NCI-H2227 (cell line): ENCODE results near the gene SPRED2.
A peak's percentile ranks its signal among the peaks of the same experiment; 100 is the strongest.
"Not testable (repeated sequence)": the region's sequence is repeated elsewhere in the genome, so short reads cannot be mapped to it uniquely, and the experiment has no call there.

Experiments used
- DNase-seq: peaks from one replicate; lab custom pipeline; 2025; ENCODE audit not compliant: unreplicated experiment; lab: John Stamatoyannopoulos, UW

Gene SPRED2

DNA sequence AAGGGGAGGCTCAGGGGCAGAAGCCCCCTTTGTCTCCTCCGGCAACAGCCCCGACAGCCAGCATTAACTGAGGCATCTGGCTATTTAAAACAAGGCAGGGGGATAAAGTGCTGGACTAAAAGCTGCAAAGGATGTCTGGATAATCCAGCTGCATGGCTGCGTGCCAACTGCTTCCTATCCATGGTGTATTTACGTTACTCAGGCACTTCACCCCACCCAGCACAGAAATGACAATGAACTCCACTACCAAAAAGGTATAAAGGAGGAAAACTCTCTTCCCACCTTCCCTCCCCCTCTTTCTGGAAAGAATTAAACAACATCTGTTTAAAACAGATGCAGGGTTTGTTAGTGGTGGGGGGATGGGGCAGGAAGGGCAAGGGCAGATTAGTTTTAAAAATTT lies 82.5 kb downstream of the SPRED2 start:
- peak; percentile 74 for DNase-seq

DNA sequence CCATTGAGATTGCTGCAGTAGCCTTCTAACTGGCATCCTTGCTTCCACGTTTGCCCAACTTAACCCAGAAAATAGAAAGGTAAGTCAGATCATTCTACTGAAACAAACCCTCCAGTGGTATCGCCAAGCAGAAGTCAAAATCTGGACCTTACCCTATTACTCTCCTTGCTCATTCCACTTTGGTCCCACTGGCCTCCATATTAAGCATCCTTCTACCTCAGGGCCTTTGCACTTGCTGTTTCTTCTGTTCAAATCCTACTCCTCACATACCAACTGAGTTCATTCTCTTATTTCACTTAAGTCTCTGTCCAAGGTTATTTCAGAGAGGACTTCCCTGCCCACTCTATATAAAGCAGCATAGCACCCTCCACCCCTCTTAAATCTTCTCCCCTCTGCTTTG lies 84.5 kb downstream of the SPRED2 start:
- DNase-seq = no peak

DNA sequence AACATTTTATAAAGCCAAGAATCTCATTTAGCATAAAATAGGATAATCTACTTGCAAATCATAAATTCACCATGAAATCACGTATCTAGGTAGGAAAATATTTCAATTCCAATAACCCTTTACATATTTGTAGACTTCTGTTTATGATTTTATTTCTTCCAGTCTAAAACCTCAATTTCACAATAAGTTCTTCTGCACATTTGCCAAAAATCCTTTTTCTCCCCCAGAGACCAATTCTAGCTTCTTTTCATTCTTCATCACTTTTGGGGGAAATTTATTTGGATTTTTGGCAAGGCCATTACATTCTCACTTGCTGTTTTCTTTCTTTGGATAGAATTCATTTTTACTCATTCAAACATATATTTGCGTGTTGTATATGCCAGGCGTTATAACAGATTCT lies 86.8 kb downstream of the SPRED2 start:
- no peak for DNase-seq

DNA sequence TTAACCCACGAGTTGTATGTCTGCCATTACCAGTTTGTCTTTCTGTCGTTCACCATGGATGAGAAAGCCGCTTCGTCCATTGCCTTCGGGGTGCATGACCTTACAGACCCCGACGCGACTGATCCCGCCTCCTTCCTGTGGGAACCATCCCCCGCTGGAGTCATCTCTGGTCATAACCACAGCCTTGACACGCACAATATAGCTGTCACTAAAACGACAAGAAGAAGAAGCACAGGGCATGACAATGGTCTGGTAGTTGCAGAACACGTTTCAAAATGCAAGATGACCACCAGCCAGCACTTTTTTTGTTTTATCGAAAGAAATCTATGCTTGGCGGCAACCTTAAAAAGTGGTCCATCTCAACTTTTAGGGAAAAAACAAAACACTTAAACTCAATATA lies 87.7 kb downstream of the SPRED2 start:
- no peak for DNase-seq

DNA sequence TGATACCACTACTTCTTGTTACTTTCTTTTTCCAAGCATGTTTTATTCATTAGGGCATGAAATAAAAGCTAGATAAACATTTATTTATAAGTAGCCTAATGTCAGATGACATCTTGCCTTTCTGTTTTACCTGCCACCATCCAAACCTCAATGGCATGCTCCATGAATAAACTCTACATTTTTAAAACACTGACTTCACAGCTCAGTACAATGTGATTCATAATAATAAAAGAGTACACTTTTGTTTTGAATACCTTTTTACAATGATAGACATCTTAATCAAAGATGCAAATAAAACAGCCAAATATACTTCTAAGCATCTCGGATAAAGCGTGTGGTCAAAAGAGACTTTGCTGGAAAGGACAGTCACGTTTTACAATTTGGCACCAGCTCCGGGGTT lies 88.2 kb downstream of the SPRED2 start:
- no peak for DNase-seq

DNA sequence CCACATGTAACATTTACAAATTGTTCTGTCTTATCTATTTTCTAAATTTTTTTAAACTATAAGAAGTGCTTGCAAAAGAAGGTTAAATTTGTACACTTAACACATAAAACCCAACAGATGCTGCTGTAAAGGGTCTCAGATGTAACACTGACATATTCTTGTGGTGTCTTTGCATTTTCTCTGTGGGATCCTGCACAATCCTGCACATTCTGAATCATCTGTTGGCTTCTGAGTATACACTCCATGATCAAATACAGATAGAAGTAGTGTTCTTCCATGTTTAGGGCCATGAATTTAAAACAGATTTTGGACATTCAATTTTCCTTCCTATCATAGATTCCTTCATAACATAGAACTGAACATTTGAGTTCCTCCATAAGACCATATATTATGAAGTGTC lies 89.0 kb downstream of the SPRED2 start:
- no peak for DNase-seq

DNA sequence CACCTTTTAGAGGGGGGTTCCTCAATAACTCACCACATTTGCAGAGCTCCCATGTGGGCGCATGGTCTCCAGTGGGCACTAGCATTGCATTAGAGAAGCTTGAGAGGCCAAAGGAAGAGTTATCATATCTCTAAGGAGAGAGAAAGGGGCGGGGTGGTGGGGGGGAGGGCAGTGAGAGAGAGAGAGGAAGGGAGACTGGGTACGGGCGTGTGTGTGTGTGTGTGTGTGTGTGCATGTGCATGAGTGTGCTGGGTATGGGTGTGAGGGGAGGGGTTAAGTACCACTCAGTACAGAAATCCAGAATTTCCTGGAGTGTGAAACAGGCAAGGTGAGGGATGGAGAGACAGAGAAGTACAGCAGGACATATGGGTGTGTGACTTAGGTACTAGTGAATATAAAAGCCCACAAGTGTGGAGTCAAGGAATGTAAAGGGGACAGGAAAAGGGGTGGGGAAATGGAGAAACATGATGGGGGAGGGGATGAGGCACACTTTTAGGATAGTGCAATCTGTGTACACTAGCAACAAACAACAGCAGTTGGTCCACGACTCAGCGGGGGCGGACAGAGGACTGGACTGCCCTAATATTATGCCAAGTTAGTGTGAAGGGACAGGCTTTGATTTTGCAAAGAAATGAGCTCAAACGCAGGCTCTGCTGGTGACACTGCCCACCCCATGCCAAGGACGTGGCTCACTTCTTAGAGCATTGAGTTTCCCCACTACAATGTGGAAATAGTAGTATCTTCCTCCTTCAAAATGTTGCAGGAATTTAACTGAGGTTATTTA lies 91.3 kb downstream of the SPRED2 start:
- no peak for DNase-seq

DNA sequence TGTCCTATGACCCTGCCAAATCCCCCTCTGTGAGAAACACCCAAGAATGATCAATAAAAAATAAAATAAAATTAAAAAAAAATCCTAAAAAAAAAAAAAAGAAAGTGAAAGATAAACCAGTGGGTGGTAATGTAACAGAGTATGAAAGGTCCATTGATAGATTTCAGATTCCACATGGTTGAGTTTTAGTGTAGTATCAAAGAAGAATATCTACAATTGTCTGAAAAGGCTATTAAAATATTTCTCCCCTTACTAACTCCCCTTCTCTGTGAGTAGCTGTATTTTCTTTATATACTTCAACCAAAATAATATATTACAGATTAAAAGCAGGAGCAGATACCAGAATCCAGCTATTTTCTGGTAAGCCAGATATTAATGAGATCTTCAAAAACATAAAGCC lies 92.8 kb downstream of the SPRED2 start:
- DNase-seq = no peak

DNA sequence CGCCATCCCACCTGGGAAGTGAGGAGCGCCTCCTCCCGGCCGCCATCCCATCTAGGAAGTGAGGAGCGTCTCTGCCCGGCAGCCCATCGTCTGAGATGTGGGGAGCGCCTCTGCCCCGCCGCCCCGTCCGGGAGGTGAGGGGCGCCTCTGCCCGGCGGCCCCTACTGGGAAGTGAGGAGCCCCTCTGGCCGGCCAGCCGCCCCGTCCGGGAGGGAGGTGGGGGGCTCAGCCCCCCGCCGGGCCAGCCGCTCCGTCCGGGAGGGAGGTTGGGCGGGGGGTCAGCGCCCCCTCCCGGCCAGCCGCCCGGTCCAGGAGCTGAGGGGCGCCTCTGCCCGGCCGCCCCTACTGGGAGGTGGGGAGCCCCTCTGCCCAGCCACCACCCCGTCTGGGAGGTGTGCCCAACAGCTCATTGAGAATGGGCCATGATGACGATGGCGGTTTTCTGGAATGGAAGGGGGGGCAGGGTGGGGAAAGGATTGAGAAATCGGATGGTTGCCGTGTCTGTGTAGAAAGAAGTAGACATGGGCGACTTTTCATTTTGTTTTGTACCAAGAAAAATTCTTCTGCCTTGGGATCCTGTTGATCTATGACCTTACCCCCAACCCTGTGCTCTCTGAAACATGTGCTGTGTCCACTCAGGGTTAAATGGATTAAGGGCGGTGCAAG lies 93.4 kb downstream of the SPRED2 start:
- not testable (repeated sequence) for DNase-seq

DNA sequence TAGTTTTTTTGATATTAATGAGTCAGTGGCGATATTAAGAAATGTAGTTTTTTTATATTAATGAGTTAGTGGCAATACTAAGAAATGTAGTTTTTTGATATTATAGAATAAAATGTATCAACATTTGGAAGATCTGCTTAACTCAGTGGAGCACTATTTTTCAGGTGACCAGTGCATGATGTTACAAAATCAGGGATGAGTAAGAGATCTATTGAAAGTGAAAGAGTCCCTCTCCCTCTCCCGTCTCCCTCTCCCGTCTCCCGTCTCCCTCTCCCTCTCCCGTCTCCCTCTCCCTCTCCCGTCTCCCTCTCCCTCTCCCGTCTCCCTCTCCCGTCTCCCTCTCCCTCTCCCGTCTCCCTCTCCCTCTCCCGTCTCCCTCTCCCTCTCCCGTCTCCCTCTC lies 94.5 kb downstream of the SPRED2 start:
- not testable (repeated sequence) for DNase-seq

DNA sequence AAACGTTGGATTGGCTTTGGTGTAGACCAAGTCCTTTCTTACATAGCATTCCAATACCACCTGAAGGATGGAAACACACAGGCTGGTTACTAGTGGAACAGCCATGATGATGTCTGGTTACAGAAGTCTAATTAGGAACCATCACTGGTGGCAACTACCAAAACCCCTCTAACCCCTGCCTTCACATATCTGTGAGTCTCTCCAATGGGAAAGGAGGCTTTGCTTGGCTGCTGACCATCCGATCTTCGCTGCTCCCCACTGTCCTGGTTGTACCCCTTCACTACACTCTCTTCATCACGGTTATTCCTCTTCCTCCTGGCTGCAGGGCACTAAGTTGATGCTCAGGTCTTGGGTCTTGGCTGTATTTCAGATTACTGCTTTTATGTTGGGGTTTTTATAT lies 97.7 kb downstream of the SPRED2 start:
- no peak for DNase-seq

DNA sequence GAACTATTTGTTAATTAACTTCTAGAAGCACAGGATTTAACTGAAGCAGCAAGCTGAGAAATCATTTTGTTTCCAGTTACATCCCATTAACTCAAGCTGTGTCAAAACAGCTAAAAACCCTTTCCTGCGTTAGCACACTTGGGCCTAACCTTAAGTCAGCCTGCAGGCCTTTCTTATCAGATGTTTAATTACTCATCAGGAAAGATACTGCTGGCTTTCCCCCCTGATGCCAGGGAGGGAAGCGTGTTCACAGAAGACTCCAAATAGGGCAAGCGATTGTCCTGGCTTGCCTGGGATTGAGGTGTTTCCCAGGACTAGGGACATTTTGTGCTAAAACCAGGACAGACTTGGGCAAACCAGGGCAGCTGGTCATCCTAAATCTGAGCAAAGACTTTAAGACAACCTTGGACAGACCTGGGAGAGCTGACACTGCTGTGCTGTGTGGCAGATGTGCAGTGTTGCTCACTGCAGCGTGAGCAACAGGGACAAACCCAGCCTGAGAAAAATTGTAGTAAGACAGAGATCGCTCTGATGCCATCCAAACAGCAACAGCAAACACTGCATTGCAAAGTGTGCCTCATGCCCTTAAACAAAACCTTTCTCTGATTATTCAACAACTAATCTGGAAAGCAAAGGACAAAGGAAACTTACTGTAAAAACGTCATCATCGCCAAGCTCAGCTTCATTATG lies 100.9 kb downstream of the SPRED2 start:
- no peak for DNase-seq

DNA sequence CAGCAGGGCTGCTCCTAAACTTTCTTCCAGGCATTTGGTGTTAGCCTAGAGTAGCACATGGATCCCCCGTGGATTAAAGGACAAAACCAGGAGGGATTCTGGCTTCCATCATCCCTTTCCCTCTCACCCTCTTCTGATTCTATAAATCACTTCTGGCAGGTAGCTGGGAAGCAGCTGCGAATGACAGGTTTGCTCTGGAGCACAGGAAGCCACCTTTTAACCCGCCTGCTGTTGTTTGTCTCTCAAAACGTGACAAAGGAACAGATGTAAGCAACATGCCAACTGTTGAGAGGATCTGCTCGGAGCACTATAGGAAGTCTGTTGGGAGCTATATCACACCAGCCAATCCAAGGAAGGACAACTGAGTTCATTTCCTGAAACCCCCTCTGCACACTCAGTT lies 102.9 kb downstream of the SPRED2 start:
- peak; percentile 80 for DNase-seq

DNA sequence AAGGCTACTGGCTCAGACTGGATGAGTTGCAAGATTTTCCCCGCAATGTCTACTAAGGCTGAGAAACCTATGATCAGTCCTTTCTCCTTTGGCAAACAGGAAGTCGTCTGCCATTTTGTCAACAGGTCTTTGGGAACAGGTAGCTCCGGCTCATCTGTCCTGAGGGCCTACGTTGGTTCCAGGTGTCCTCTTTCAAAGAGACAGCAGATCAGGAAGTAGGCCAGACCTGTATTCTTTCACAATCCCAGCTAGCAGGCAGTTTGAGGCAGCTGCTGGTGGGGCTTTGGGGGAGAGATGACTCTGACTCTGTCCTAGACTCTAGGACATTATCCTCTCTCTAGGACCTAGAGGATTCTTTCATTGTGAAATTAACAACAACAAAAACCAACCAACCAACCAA lies 106.1 kb downstream of the SPRED2 start:
- DNase-seq = no peak

DNA sequence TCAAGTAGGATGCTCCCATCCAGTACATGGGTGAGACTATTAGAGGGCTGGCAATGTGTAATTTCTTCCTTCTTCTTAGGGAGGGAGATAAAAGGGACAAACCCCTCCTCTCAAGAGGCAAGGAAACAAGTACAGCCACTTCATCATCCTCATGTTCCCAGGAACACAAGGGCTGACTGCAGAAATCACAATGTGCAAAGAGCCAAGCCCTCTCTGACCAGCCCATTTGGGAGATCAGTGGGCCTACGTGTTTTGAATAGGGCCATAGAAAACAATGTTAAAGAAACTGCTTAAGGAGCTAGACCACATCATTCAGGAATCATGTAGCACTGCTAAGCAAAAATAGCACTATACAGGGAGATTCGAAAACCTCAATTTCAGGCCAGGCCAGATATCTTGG lies 107.3 kb downstream of the SPRED2 start:
- no peak for DNase-seq

DNA sequence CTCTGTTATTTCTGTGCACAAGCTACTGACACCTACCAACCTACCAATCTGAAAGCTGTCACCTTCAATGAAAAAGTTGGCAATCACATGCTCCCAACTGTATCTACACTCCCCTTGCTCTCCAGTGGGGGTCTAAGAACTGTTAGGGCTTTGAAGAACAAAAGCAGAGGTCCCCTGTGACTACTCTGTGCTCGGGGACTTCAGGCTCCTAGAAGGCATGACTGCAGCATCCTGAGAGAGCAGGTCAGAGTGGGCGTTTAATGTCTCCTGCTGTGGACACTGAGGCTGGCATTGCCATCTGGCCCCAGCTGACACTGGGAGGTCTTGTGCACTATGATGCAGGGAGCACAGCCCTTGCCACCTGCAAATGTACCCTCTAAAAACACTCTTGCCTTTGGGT lies 111.5 kb downstream of the SPRED2 start:
- no peak for DNase-seq

DNA sequence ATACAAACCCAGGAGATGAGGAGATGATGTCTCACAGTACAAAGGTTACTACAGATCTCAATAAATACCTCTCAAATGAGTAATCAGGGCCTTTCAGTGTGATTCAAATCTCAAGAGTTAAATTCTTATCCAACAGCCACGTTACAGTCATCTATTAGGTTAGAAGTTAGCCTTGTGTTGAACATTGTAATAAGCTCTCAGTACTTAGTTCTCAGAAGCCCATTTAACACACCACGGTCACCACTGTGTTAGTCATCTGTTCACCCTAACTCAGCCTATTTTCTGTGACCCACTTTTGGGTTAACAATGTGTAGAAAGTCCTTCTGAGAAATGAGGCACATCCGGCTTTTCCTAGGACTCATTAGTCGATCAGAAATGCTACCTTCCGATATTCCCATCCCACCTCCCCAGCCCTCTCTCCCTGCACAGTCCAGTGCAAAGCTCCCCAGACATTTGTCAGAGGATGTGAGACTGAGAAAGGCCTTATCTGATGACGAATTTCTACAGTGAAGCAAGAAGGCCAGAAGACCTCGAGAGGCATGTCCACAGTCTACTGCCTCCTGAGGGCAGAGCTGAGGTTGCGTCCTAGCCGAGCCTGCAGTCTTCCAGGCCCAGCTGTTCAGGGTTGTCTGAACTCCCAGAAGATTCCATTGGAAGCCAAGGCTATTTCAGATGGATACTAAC lies 112.2 kb downstream of the SPRED2 start:
- no peak for DNase-seq

DNA sequence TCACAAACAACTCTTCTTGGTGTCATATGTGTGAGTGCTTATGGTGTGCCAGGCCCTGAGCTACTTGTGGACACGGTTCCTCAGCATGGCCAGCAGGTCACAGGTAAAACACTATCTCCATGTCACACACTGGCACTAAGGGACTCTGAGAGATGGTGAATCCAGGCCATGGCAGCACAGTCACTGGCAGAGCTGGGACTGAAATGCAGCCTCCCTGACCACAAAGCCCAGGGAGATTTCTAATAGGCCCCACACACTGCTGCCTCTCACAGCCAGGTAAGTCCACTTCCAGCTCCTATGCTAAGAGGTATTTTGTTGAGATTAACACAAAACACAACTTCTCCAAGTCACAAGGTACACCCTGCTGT lies 112.7 kb downstream of the SPRED2 start:
- DNase-seq = no peak

DNA sequence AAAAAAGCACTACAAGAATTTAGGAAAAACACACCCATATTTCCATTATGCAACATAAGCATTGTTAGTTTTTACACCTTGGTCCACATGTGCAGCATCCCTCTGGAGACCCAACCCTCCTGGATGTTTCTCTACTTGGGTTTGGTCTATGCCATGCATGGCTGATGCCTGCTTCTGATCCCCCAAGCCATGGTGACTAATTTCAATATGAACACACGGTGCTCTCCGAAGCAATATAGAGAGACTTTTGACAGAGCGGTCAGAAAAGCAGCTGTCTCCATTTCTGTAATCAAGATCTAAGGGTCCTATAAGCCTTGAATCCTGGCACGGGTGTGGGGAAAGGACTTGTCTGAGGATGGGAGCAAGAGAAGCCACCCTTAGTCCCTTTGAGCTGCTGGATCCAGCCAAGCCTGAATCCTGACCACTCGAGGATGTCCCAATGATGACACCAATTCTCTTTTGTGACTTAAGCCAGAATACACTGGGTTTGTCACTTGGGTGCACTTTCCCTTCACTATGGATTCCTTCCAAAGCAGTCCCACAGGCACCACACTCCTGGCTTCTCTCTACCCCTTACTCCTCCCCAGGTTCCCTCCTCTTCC lies 113.2 kb downstream of the SPRED2 start:
- DNase-seq = no peak

DNA sequence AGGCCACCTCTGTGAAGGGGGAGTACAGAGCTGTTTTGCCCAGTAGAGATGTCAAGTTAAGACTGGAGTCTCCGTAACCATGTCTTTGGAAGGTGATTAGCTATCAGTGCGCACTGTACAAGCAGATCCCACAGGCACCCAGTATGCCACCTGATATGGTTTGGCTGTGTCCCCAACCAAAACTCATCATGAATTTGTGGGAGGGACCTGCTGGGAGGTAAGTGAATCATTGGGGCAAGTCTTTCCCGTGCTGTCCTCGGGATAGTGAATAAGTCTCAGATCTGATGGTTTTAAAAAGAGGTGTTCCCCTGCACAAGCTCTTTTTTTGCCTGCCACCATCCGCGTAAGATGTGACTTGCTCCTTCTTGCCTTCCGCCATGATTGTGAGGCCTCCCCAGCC lies 114.6 kb downstream of the SPRED2 start:
- no peak for DNase-seq

DNA sequence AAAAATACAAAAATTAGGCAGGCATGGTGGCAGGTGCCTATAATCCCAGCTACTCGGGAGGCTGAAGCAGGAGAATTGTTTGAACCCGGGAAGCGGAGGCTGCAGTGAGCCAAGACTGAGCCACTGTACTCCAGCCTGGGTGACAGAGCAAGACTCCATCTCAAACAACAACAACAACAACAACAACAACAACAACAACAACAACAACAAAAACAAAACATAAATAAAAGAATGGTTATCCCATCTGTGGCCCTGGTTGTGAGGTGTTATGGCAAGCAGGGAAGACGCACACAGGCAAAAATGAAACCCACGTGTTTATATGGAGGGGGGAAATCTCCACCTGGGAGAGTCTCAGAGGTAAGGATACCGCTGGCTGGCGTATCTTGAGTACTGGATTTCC lies 115.0 kb downstream of the SPRED2 start:
- DNase-seq = not testable (repeated sequence)
